ENCODE results near the gene ZNF655. TPM values are rescaled to one million over a fixed set of nuclear protein-coding genes. Genes with fewer than 3 reads are reported as not detected.
"Not testable (repeated sequence)": the region's sequence is repeated elsewhere in the genome, so short reads cannot be mapped to it uniquely, and the experiment has no call there.

ZNF655 gene
- total RNA-seq, 2 experiments from 2014 or later: 86.0 to 92.7 TPM

- no peaks in the 10 kb centered on the region for H3K9me3 Mint-ChIP-seq (ENCODE audit: low read depth)
- no peaks in the 10 kb centered on the region for H3K27me3 Mint-ChIP-seq
- H3K4me1 Mint-ChIP-seq: no peaks in the 10 kb centered on the region
- CTCF ChIA-PET: no interaction called here
- no peak overlapping the region for H3K27ac Mint-ChIP-seq
- no peak for ATAC-seq
- H3K36me3 Mint-ChIP-seq: peaks cover 49% of the 10 kb centered on the region
- no peak for DNase-seq
- no peak overlapping the region for H3K4me3 Mint-ChIP-seq
These were observed 13.3 kb downstream of the ZNF655 start for GRCh38 chr7:99571768-99572167.

GRCh38 chr7:99573257-99573656 lies 14.8 kb downstream of the ZNF655 start:
- no peak for DNase-seq
- Mint-ChIP-seq H3K4me1 (no peaks in the 10 kb centered on the region), H3K36me3 (peaks cover 45% of the 10 kb centered on the region), H3K27me3 (no peaks in the 10 kb centered on the region), H3K4me3 (no peak overlapping the region), H3K27ac (no peak overlapping the region), H3K9me3 (ENCODE audit: low read depth) (no peaks in the 10 kb centered on the region)
- no peak for ATAC-seq
- CTCF ChIA-PET: no interaction called here

GRCh38 chr7:99576251-99576650 lies 17.8 kb downstream of the ZNF655 start:
- CTCF ChIA-PET: no interaction called here
- Mint-ChIP-seq H3K4me1 (peaks cover 15% of the 10 kb centered on the region), H3K9me3 (ENCODE audit: low read depth) (no peaks in the 10 kb centered on the region), H3K36me3 (peaks cover 27% of the 10 kb centered on the region), H3K27ac (no peak overlapping the region), H3K27me3 (no peaks in the 10 kb centered on the region), H3K4me3 (no peak overlapping the region)
- ATAC-seq (no peak), DNase-seq (no peak)

DNA sequence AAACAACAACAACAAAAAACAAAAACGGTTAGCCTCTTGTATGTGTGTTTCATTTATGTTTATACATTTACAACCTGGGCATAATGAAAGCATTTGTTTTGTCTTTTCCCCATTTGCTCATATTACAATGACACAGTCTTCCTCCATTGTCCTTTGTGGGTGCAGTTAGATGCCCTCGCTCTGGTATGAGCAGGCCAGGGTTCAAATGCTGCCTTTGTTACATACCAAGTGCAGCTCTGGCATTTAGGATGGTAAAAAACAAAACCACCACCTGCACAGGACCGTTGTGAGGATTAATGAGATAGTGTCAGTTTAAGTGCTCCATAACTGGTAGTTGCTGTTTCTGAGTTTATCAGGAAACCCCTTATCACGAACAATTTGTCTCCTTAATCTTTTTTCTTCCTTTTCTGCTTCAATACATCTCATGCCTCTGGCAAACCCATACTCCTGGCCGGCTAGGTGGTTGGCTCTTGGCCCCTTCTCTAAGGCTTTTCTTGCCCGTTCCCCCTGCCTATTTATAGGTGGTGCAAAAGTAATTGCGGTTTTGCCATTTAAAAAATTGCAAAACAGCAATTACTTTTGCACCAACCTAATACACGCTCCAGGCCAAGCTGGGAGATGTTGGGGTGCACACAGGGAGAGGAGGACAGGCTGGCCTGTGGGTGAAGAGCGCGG lies 21.0 kb downstream of the ZNF655 start:
- CTCF ChIA-PET: interaction anchor here (0.9 kb wide), 1 partner anchor 38 kb away, joined by 5 read pairs; no protein-coding TSS in a partner anchor
- Mint-ChIP-seq H3K27ac (no peak overlapping the region), H3K4me1 (peaks cover 15% of the 10 kb centered on the region)

DNA sequence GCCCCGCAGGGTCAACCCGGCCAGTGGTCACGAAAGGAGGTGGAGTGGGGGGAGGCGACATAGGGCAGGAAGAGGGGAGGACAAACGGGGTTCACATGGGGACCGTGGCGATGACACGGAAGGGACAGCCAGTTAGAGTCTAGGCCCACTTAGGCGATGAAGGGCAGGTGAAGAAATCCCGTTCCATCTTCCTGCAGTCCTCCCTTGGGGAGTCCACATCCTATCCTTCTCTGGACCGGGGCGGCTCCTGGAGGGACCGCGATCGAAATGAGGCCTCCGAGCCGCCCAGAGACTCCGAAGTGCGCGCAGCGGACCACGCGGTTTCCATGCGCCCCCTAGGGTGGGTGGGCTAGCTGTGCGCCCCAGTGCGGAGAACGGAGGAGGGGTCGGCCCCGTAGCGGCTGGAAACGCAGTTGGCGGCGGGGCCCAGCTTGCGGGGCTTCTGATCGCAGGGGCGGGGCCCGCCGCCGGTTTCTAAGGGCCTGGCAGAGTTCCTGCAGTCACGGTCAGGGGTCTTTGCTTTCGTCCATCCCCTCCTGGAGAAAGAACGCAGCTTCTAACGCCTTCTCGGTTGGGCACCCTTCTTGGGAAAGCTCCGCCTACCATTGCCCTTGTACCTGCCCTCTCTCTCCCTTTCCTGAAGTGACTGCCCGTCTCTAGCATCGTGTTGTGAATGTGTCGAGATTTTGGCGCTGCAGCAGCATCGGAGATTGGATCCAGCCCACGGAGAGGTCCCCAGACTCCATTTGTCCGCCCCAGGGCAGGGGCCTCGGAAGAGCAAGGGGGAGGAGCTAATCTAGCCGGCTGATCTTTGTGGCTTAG lies 21.7 kb downstream of the ZNF655 start:
- Mint-ChIP-seq H3K27me3 (no peaks in the 10 kb centered on the region), H3K36me3 (no peaks in the 10 kb centered on the region), H3K9me3 (ENCODE audit: low read depth) (no peaks in the 10 kb centered on the region), H3K27ac (peak overlapping the region; percentile 63), H3K4me3 (peak overlapping the region; percentile 83), H3K4me1 (peaks cover 15% of the 10 kb centered on the region)
- CTCF ChIA-PET: interaction anchor here (0.7 to 1.0 kb wide), 5 partner anchors 19 to 82 kb away, joined by 3 to 5 read pairs (median 3); no protein-coding TSS in a partner anchor
- ATAC-seq: peak; percentile 83
- DNase-seq: peak; percentile 54

More for the DNA sequence above, 21.0 kb downstream of the ZNF655 start:
- Mint-ChIP-seq H3K36me3 (no peaks in the 10 kb centered on the region), H3K9me3 (ENCODE audit: low read depth) (no peaks in the 10 kb centered on the region), H3K27me3 (no peaks in the 10 kb centered on the region), H3K4me3 (peak overlapping the region; percentile 83)
- DNase-seq (no peak), ATAC-seq (no peak)

DNA sequence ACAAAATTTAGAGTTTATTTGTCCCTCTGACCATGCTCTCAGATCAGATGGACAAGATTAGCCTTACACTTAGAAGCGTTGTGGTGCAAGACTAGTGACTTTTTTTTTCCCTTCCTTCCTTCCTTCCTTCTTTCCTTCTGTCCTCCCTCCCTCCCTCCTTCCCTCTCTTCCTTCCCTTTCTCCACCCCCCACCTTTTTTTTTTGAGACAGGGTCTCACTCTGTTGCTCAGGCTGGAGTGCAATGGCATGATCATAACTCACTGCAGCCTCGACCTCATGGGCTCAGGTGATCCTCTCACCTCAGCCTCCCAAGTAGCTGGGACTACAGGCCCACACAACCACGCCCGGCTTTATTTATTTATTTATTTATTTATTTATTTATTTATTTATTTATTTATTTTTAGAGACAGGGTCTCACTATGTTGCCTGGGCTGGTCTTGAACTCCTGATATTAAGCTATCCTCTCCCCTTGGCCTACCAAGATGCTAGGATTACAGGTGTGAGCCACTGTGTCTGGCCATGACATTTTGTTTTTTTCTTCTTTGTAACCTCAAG lies 22.4 kb downstream of the ZNF655 start:
- Mint-ChIP-seq H3K4me1 (peaks cover 15% of the 10 kb centered on the region), H3K4me3 (peak overlapping the region; percentile 83)
- CTCF ChIA-PET: interaction anchor here (0.7 to 1.0 kb wide), 5 partner anchors 18 to 83 kb away, joined by 3 to 5 read pairs (median 3); no protein-coding TSS in a partner anchor
- not testable (repeated sequence) for H3K27ac Mint-ChIP-seq; ATAC-seq; H3K36me3 Mint-ChIP-seq; H3K9me3 Mint-ChIP-seq (ENCODE audit: low read depth); H3K27me3 Mint-ChIP-seq; DNase-seq

DNA sequence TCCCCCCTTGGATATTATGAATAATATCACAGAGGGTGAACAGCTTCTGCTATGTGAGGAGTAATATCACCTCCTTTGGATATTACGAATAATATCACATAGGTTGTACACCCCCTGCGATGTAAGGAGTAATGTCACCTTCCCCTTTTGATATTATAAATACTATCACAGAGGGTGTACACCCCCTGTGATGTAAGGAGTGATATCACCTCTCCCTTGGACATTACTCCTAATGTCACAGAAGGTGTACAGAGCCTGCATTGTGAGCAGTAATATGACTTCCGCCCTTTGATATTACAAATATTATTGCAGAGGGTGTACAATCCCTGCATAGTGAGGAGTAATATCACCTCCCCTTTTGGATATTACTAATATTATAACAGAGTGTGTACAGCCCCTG lies 30.4 kb downstream of the ZNF655 start:
- Mint-ChIP-seq H3K36me3 (no peaks in the 10 kb centered on the region), H3K4me3 (no peak overlapping the region), H3K27ac (no peak overlapping the region), H3K9me3 (ENCODE audit: low read depth) (no peaks in the 10 kb centered on the region), H3K4me1 (no peaks in the 10 kb centered on the region), H3K27me3 (no peaks in the 10 kb centered on the region)
- no peak for DNase-seq
- CTCF ChIA-PET: no interaction called here
- ATAC-seq: peak; percentile 31

GRCh38 chr7:99594948-99595745 lies 36.7 kb downstream of the ZNF655 start:
- CTCF ChIA-PET: no interaction called here
- no peaks in the 10 kb centered on the region for H3K9me3 Mint-ChIP-seq (ENCODE audit: low read depth)
- no peaks in the 10 kb centered on the region for H3K36me3 Mint-ChIP-seq
- no peak overlapping the region for H3K4me3 Mint-ChIP-seq
- no peaks in the 10 kb centered on the region for H3K27me3 Mint-ChIP-seq
- no peaks in the 10 kb centered on the region for H3K4me1 Mint-ChIP-seq
- no peak for DNase-seq
- no peak overlapping the region for H3K27ac Mint-ChIP-seq
- ATAC-seq: peak; percentile 49

DNA sequence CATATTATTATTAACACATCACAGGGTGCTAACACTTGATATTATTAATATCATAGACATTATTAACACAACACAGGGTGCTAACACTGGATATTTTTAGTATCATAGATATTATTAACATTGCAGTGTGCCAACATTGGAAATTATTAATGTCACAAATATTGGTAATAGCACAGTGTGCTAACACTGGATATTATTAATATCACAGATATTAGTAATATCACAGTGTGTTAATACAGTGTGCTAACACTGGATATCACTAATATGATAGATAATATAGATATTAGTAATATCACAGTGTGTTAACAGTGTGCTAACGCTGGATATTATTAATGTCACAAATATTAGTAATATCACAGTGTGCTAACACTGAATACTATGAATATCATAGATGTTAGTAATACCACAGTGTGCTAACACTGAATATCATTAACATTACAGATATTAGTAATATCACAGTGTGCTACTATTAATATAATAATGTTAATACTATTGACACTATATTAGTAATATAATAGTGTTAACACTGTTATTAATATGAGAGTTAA lies 38.0 kb downstream of the ZNF655 start:
- H3K36me3 Mint-ChIP-seq: no peaks in the 10 kb centered on the region
- H3K27me3 Mint-ChIP-seq: no peaks in the 10 kb centered on the region
- H3K4me1 Mint-ChIP-seq: no peaks in the 10 kb centered on the region
- H3K27ac Mint-ChIP-seq: no peak overlapping the region
- DNase-seq (no peak), ATAC-seq (no peak)
- H3K4me3 Mint-ChIP-seq: no peak overlapping the region
- CTCF ChIA-PET: no interaction called here
- no peaks in the 10 kb centered on the region for H3K9me3 Mint-ChIP-seq (ENCODE audit: low read depth)

- CTCF ChIA-PET: interaction anchor here (0.7 to 1.0 kb wide), 2 partner anchors 18 to 151 kb away, joined by 3 read pairs; partner anchors contain the start of gene ZSCAN25
- H3K4me3 Mint-ChIP-seq: no peak within 1 kb of the TSS
- no peaks in the 10 kb centered on the region for H3K36me3 Mint-ChIP-seq
- H3K4me1 Mint-ChIP-seq: peaks cover 2% of the 10 kb centered on the region
- H3K27ac Mint-ChIP-seq: no peak within 1 kb of the TSS
- no peaks in the 10 kb centered on the region for H3K27me3 Mint-ChIP-seq
- ATAC-seq: no peak
- no peaks in the 10 kb centered on the region for H3K9me3 Mint-ChIP-seq (ENCODE audit: low read depth)
- no peak for DNase-seq
These were observed 39.5 kb downstream of the ZNF655 start, which contains the start of gene TMEM225B for GRCh38 chr7:99597762-99598501. TMEM225B (plus strand) TSS chr7:99598267; CDS start chr7:99604389, 6,122 bp downstream.

DNA sequence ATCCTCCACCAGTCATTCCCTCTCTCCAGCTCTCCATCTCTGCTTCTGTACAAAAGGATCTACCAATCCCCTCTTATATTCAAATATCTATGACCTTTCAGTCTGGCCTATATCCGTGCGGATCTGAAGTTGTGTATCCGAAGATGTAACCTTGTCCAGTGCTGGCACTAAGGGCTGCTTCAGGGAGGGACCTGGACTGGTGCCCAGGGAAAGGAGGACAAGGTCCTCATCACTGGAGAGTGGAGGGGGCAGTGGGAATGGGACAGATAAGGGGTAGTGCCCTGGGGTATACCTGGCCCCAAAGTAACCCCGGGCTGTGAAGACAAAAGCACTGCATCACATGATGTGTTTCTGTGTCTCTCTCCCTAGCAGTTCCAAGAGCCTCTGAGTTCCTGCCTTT lies 41.4 kb downstream of the ZNF655 start:
- CTCF ChIA-PET: no interaction called here
- no peaks in the 10 kb centered on the region for H3K27me3 Mint-ChIP-seq
- DNase-seq (no peak), ATAC-seq (no peak)
- H3K36me3 Mint-ChIP-seq: no peaks in the 10 kb centered on the region
- peaks cover 4% of the 10 kb centered on the region for H3K4me1 Mint-ChIP-seq
- no peak overlapping the region for H3K4me3 Mint-ChIP-seq
- H3K9me3 Mint-ChIP-seq (ENCODE audit: low read depth): no peaks in the 10 kb centered on the region
- H3K27ac Mint-ChIP-seq: no peak overlapping the region

GRCh38 chr7:99601656-99602310 lies 43.3 kb downstream of the ZNF655 start:
- no peaks in the 10 kb centered on the region for H3K27me3 Mint-ChIP-seq
- no peak for ATAC-seq
- no peaks in the 10 kb centered on the region for H3K36me3 Mint-ChIP-seq
- DNase-seq: no peak
- H3K9me3 Mint-ChIP-seq (ENCODE audit: low read depth): no peaks in the 10 kb centered on the region
- H3K27ac Mint-ChIP-seq: no peak overlapping the region
- peaks cover 4% of the 10 kb centered on the region for H3K4me1 Mint-ChIP-seq
- H3K4me3 Mint-ChIP-seq: no peak overlapping the region
- CTCF ChIA-PET: interaction anchor here (1.1 to 1.5 kb wide), 2 partner anchors 14 to 25 kb away, joined by 3 to 4 read pairs; no protein-coding TSS in a partner anchor

Measured in activated CD8-positive, alpha-beta memory T cell treated with anti-CD3 and anti-CD28 coated beads, Interleukin-2, amount 10 ng/mL, durations not matched to agents 7 days and 5 days (primary cell).